Mesenchymal stem cell (in vitro differentiated cells and primary cell): ENCODE measurements around the gene CLDN19.
A peak's percentile ranks its signal among the peaks of the same experiment; 100 is the strongest.

Source experiments
- DNase-seq: peaks from one replicate; pipeline ENCODE4 v3.0.0-alpha.2; 2013
- H2AFZ ChIP-seq: one replicate; pipeline ENCODE4 v1.6.1; 2013; ENCODE audit warnings: low read depth, mild to moderate bottlenecking, control low read depth, inconsistent platforms, low read length, moderate library complexity
- H2AK5ac ChIP-seq: 2 replicates; pipeline ENCODE4 v1.6.1; 2013; ENCODE audit warnings: low read length, moderate library complexity, mild to moderate bottlenecking, inconsistent platforms; ENCODE audit not compliant: severe bottlenecking
- H2BK120ac ChIP-seq: one replicate; pipeline ENCODE4 v1.6.1; 2013; ENCODE audit warnings: low read depth, mild to moderate bottlenecking, inconsistent platforms, low read length, moderate library complexity
- H2BK12ac ChIP-seq, 2 experiments: one replicate each; pipeline ENCODE4 v1.6.1; 2013; ENCODE audit warnings: inconsistent platforms in 2 of 2, low read length in 2 of 2, mild to moderate bottlenecking in 2 of 2, moderate library complexity in 2 of 2, control low read depth in 1 of 2
- H2BK15ac ChIP-seq: one replicate; pipeline ENCODE4 v1.6.1; 2013; ENCODE audit warnings: mild to moderate bottlenecking, low read depth, inconsistent platforms; ENCODE audit not compliant: poor library complexity, severe bottlenecking
- H2BK5ac ChIP-seq: 2 replicates; pipeline ENCODE4 v1.6.1; 2013; ENCODE audit warnings: low read depth, mild to moderate bottlenecking, low read length, control low read depth, inconsistent platforms; ENCODE audit not compliant: poor library complexity, severe bottlenecking
- H3K14ac ChIP-seq, 2 experiments: one replicate each; pipeline ENCODE4 v1.6.1; 2013; ENCODE audit warnings: inconsistent platforms in 2 of 2, low read length in 2 of 2, control low read depth in 1 of 2, mild to moderate bottlenecking in 1 of 2, moderate library complexity in 1 of 2
- H3K18ac ChIP-seq, 2 experiments: one replicate each; pipeline ENCODE4 v1.6.1; 2013; ENCODE audit warnings: inconsistent platforms in 2 of 2, low read length in 2 of 2, control low read depth in 1 of 2, low read depth in 1 of 2, mild to moderate bottlenecking in 1 of 2
- H3K23ac ChIP-seq, 2 experiments: one replicate each; pipeline ENCODE4 v1.6.1; 2013; ENCODE audit warnings: inconsistent platforms in 2 of 2, low read length in 2 of 2, mild to moderate bottlenecking in 2 of 2, moderate library complexity in 2 of 2, control low read depth in 1 of 2
- H3K27ac ChIP-seq: 2 replicates; pipeline ENCODE4 v1.5.1; 2013; ENCODE audit warnings: mild to moderate bottlenecking, moderate library complexity, low read length, control low read depth, inconsistent platforms; ENCODE audit not compliant: poor library complexity, severe bottlenecking
- H3K27me3 ChIP-seq, 2 experiments: 2 replicates each; pipeline versions ENCODE4 v1.6.1 to v1.7.0; 2013; ENCODE audit warnings: low read length in 2 of 2, mild to moderate bottlenecking in 2 of 2, moderate library complexity in 2 of 2, control low read depth in 1 of 2, inconsistent platforms in 1 of 2; ENCODE audit not compliant: control insufficient read depth in 1 of 2, insufficient read depth in 1 of 2
- H3K36me3 ChIP-seq, 2 experiments: 2 replicates each; pipeline versions ENCODE4 v1.6.1 to v1.7.0; 2013; ENCODE audit warnings: low read length in 2 of 2, control low read depth in 1 of 2, inconsistent platforms in 1 of 2, low read depth in 1 of 2, mild to moderate bottlenecking in 1 of 2; ENCODE audit not compliant: insufficient read depth in 2 of 2, control insufficient read depth in 1 of 2
- H3K4ac ChIP-seq, 2 experiments: one replicate each; pipeline ENCODE4 v1.6.1; 2013; ENCODE audit warnings: inconsistent platforms in 2 of 2, low read length in 2 of 2, mild to moderate bottlenecking in 2 of 2, moderate library complexity in 2 of 2, control low read depth in 1 of 2, low read depth in 1 of 2
- H3K4me1 ChIP-seq: 2 replicates; pipeline ENCODE4 v1.6.1; 2013; ENCODE audit warnings: low read depth, low read length, control low read depth; ENCODE audit not compliant: control insufficient read depth, insufficient read depth
- H3K4me2 ChIP-seq: 2 replicates; pipeline ENCODE4 v1.6.1; 2013; ENCODE audit warnings: low read length, mild to moderate bottlenecking, inconsistent platforms; ENCODE audit not compliant: poor library complexity, severe bottlenecking
- H3K4me3 ChIP-seq, 2 experiments: 2 replicates each; pipeline versions ENCODE4 v1.5.1 to v1.7.0; 2013; ENCODE audit warnings: low read length in 2 of 2, mild to moderate bottlenecking in 2 of 2, control low read depth in 1 of 2, low read depth in 1 of 2; ENCODE audit not compliant: insufficient read depth in 1 of 2
- H3K79me1 ChIP-seq: replicated peaks from 2 replicates; pipeline ENCODE4 v1.6.1; 2013; ENCODE audit warnings: mild to moderate bottlenecking, control low read depth, low read length, inconsistent platforms; ENCODE audit not compliant: poor library complexity, severe bottlenecking
- H3K9ac ChIP-seq: 2 replicates; pipeline ENCODE4 v1.7.0; 2013; ENCODE audit warnings: mild to moderate bottlenecking, low read length, moderate library complexity
- H3K9me3 ChIP-seq: 2 replicates; pipeline ENCODE4 v1.7.0; 2013; ENCODE audit warnings: mild to moderate bottlenecking, low read length; ENCODE audit not compliant: control insufficient read depth
- H4K8ac ChIP-seq: one replicate; pipeline ENCODE4 v1.6.1; 2013; ENCODE audit warnings: inconsistent platforms, mild to moderate bottlenecking, low read length, moderate library complexity
- H4K91ac ChIP-seq: one replicate; pipeline ENCODE4 v1.6.1; 2013; ENCODE audit warnings: mild to moderate bottlenecking, low read length, inconsistent platforms
- WGBS: methylation state at CpG from one replicate; pipeline ENCODE4 v1.1.7; 2013; ENCODE audit warnings: mixed read lengths; 5-methylcytosine and 5-hydroxymethylcytosine counted together

CLDN19 gene

DNA sequence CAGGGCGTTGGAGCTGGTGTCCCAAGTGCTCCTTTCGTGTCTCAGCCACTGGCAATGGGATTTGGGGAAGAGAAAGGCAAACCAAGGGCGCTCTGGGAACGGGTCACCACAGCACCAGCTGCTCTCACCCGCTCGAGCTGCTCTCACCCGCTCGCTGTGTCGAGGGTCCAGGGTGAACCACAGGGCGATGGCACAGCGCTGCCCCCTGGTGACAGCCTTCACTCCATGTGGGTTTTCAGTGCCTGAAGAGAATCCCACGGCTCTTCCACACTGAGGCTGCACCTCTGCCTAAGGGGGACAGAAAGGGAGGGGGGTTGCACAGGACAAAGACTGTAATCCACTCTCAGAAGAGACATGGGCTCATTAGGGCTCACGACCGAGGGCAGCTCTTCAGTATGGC lies 7.1 kb upstream of the CLDN19 start:
- Histone ChIP-seq H3K27me3 (no peaks in the 10 kb centered on the region), H2BK5ac (no peak overlapping the region), H2AFZ (no peak overlapping the region), H3K79me1 (peaks cover 2% of the 10 kb centered on the region), H3K4me3 (no peak overlapping the region), H3K36me3 (peaks cover 58 to 59% of the 10 kb centered on the region in 2 experiments), H3K23ac (no peak overlapping the region), H4K8ac (no peak overlapping the region), H2BK120ac (no peak overlapping the region), H3K9ac (no peak overlapping the region), H3K4ac (no peak overlapping the region), H3K14ac (no peak overlapping the region), H3K4me1 (no peaks in the 10 kb centered on the region), H2AK5ac (no peak overlapping the region), H2BK15ac (no peak overlapping the region), H2BK12ac (no peak overlapping the region), H3K4me2 (no peak overlapping the region), H3K9me3 (no peaks in the 10 kb centered on the region), H4K91ac (no peak overlapping the region), H3K18ac (no peak overlapping the region), H3K27ac (no peak overlapping the region)
- WGBS: 76% methylated on average over 14 of the region's 14 CpGs
- peak; percentile 19 for DNase-seq

DNA sequence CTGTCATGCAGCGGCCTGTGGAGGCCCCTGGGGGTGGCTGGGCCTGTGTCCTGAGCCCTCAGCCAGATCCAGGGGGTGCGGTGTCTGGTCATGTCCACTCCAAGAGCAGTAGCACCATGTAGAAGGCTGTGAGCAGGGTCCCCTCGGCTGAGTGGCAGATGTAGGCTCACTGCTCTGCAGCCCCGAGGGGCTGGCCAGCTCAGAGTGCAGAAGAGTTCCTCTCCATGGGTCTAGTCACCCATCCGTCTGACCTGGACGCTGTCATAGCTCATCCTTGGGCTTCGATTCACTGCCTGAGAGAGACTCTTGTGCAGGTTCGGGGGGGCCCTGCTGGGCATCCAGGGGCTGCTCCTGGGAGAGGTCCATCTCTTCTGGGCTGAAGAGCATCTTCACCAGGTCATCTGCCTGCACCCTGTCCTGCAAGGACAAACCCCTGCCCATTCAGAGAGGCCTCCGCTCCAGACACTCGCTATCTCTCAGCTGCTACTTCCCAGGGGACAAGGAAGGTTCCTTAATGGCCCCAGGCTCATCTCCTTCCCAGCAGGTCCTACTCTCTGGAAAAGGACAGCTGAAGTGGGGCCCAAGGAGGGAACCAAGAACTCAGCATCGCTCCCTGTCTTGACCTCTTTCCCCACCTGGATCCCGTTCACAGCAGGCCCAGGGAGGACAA lies 6.5 kb upstream of the CLDN19 start:
- Histone ChIP-seq H3K4me3 (no peak overlapping the region), H2AFZ (no peak overlapping the region), H3K4me1 (no peaks in the 10 kb centered on the region), H2BK12ac (no peak overlapping the region), H3K9me3 (no peaks in the 10 kb centered on the region), H4K8ac (no peak overlapping the region), H3K14ac (no peak overlapping the region), H2BK120ac (no peak overlapping the region), H3K4ac (no peak overlapping the region), H3K9ac (no peak overlapping the region), H3K79me1 (peaks cover 2% of the 10 kb centered on the region), H2BK5ac (no peak overlapping the region), H4K91ac (no peak overlapping the region), H3K27me3 (no peaks in the 10 kb centered on the region), H3K23ac (no peak overlapping the region), H3K18ac (no peak overlapping the region), H3K27ac (no peak overlapping the region), H3K36me3 (peaks cover 52 to 53% of the 10 kb centered on the region in 2 experiments), H2AK5ac (no peak overlapping the region), H2BK15ac (no peak overlapping the region), H3K4me2 (no peak overlapping the region)
- DNase-seq: no peak
- WGBS: 98% methylated on average over 12 of the region's 12 CpGs

DNA sequence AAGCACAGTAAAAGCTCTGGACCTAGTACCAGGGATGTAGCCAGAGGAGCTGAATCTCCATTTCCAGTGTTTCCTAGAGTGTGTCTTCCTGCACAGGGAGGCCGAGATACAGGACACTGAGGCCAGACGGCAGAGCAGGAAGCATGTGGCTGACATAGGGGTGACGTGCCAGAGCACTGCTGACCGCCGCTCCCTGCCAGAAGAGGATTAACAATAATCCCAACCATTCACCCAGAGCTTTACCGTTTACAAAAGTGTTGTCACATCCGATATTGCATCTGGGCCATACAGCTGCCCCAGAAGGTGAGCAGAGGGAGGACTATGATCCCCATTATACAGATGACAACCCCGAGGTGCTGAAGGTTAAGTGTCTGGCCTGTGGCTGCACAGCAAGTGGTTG lies 5.8 kb upstream of the CLDN19 start:
- H4K91ac ChIP-seq: no peak overlapping the region
- H2AFZ ChIP-seq: no peak overlapping the region
- H3K18ac ChIP-seq: no peak overlapping the region
- no peak overlapping the region for H2BK15ac ChIP-seq
- H2BK12ac ChIP-seq: no peak overlapping the region
- H3K36me3 ChIP-seq: peaks cover 51 to 52% of the 10 kb centered on the region in 2 experiments
- H3K4me3 ChIP-seq: no peak overlapping the region
- H2BK5ac ChIP-seq: no peak overlapping the region
- H2AK5ac ChIP-seq: no peak overlapping the region
- DNase-seq: no peak
- no peak overlapping the region for H3K9ac ChIP-seq
- no peak overlapping the region for H3K4ac ChIP-seq
- no peak overlapping the region for H3K27ac ChIP-seq
- H3K79me1 ChIP-seq: peaks cover 2% of the 10 kb centered on the region
- no peaks in the 10 kb centered on the region for H3K4me1 ChIP-seq
- H3K27me3 ChIP-seq: no peaks in the 10 kb centered on the region
- no peak overlapping the region for H3K14ac ChIP-seq
- no peak overlapping the region for H3K23ac ChIP-seq
- no peak overlapping the region for H3K4me2 ChIP-seq
- H3K9me3 ChIP-seq: no peaks in the 10 kb centered on the region
- 98% methylated on average over 8 of the region's 8 CpGs for WGBS
- H4K8ac ChIP-seq: no peak overlapping the region
- no peak overlapping the region for H2BK120ac ChIP-seq

DNA sequence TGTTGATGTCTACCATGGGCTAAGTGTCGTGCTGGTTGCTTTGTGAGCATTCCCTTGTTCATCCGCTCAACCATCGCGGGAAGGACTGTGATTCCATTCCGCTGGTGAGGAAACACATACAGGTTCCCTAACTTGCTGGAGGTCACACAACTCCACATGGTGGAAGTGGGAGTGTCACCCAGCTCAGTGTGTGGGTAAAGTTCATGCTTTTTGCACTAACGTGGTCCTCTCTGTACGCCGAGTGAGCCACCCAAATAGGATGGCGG lies 4.0 kb upstream of the CLDN19 start:
- H2BK120ac ChIP-seq: no peak overlapping the region
- H3K9ac ChIP-seq: no peak overlapping the region
- no peak overlapping the region for H3K4ac ChIP-seq
- no peak overlapping the region for H2BK5ac ChIP-seq
- no peak overlapping the region for H4K91ac ChIP-seq
- H3K27me3 ChIP-seq: no peaks in the 10 kb centered on the region
- H4K8ac ChIP-seq: no peak overlapping the region
- H3K18ac ChIP-seq: no peak overlapping the region
- no peak overlapping the region for H2BK15ac ChIP-seq
- no peak overlapping the region for H2BK12ac ChIP-seq
- no peaks in the 10 kb centered on the region for H3K4me1 ChIP-seq
- peaks cover under 1% of the 10 kb centered on the region for H3K79me1 ChIP-seq
- peak; percentile 11 for DNase-seq
- H3K27ac ChIP-seq: no peak overlapping the region
- H2AFZ ChIP-seq: no peak overlapping the region
- no peak overlapping the region for H3K14ac ChIP-seq
- H3K36me3 ChIP-seq: peaks cover 39% of the 10 kb centered on the region in 2 experiments
- no peak overlapping the region for H3K4me3 ChIP-seq
- no peaks in the 10 kb centered on the region for H3K9me3 ChIP-seq
- no peak overlapping the region for H3K23ac ChIP-seq
- WGBS: 98% methylated on average over 9 of the region's 9 CpGs
- no peak overlapping the region for H3K4me2 ChIP-seq
- H2AK5ac ChIP-seq: no peak overlapping the region
